Testis (tissue), 3 donors: ENCODE data around the gene PIM3. TPM values are rescaled to one million over a fixed set of nuclear protein-coding genes. Genes with fewer than 3 reads are reported as not detected.
A peak's percentile ranks its signal among the peaks of the same experiment; 100 is the strongest.

Experiments used
- DNase-seq: peaks from one replicate; pipeline ENCODE4 v3.0.0-alpha.2; 2019
- H3K27ac ChIP-seq, 2 donors: fragments of 200-600 bp; sonication (generic); one replicate each; pipeline ENCODE4 v1.5.1; 2019
- H3K27me3 ChIP-seq: fragments of 200-600 bp; sonication (generic); one replicate; pipeline ENCODE4 v1.5.1; 2019
- H3K36me3 ChIP-seq: fragments of 200-600 bp; sonication (generic); one replicate; pipeline ENCODE4 v1.5.1; 2017; ENCODE audit warnings: low read depth; ENCODE audit errors: missing control alignments
- H3K4me1 ChIP-seq: fragments of 200-600 bp; sonication (generic); one replicate; pipeline ENCODE4 v1.5.1; 2019
- H3K4me3 ChIP-seq, 2 donors: fragments of 200-600 bp; sonication (generic); one replicate each; pipeline ENCODE4 v1.5.1; 2017 to 2019
- H3K9me3 ChIP-seq: fragments of 200-600 bp; sonication (generic); one replicate; pipeline ENCODE4 v1.5.1; 2017
- POLR2A ChIP-seq: fragments of 450-650 bp; IDR thresholded peaks from one replicate; pipeline ENCODE4 v1.6.1; 2017; ENCODE audit warnings: antibody characterized with exemption, mild to moderate bottlenecking, moderate library complexity
- WGBS, 2 donors: methylation state at CpG; one replicate each; pipeline ENCODE4 v1.1.5; 2018; 5-methylcytosine and 5-hydroxymethylcytosine counted together
- intact Hi-C: fragments of 100-400 bp; cut with DNase I; formaldehyde crosslinking; loops from one replicate; pipeline ENCODE4 v1.15.1; 2023; ENCODE audit warnings: low total_unique reads
- polyA plus RNA-seq: library from polyadenylated mRNA; stranded (reverse); fragments of 350-450 nt; fragmentation: Illumina TruSeq; extraction: RNeasy Lipid Tissue Mini Kit (QIAGEN cat#74804); gene quantifications from one replicate; pipeline ENCODE4 v1.2.3, GENCODE V29; 2014; ENCODE audit warnings: low read depth, low replicate concordance; ENCODE audit not compliant: insufficient read depth
- total RNA-seq, 2 donors: library from RNA; depleted of rRNA; stranded (reverse); fragments of >200 nt; gene quantifications; one replicate each; pipeline ENCODE4 v1.2.3, GENCODE V29; 2016
- TF ChIP-seq, protein P1 (sequence below), 3 experiments: fragments of 450-650 bp in 2 of 3; fragments of 200-600 bp in 1 of 3; sonication (generic) in 1 of 3; IDR thresholded peaks; one replicate each; pipeline ENCODE4 v1.5.1; 2016 to 2019; ENCODE audit warnings: antibody characterized with exemption in 3 of 3, mild to moderate bottlenecking in 2 of 3, moderate library complexity in 1 of 3

The PIM3 gene
- total and polyA plus RNA-seq, 3 donors from 2014 or later: 50.8 to 89.9 (median 68.2) TPM

- Histone ChIP-seq H3K27me3 (no peaks in the 10 kb centered on the region), H3K36me3 (no peaks in the 10 kb centered on the region), H3K27ac (no peak overlapping the region), H3K4me1 (no peaks in the 10 kb centered on the region), H3K4me3 (no peak overlapping the region), H3K9me3 (no peaks in the 10 kb centered on the region)
- intact Hi-C loops: no loop called here
- WGBS, 2 donors: 87 to 92% methylated on average over 9 to 21 of the region's 21 CpGs
- no peak for DNase-seq
- TF ChIP-seq, protein P1, sequence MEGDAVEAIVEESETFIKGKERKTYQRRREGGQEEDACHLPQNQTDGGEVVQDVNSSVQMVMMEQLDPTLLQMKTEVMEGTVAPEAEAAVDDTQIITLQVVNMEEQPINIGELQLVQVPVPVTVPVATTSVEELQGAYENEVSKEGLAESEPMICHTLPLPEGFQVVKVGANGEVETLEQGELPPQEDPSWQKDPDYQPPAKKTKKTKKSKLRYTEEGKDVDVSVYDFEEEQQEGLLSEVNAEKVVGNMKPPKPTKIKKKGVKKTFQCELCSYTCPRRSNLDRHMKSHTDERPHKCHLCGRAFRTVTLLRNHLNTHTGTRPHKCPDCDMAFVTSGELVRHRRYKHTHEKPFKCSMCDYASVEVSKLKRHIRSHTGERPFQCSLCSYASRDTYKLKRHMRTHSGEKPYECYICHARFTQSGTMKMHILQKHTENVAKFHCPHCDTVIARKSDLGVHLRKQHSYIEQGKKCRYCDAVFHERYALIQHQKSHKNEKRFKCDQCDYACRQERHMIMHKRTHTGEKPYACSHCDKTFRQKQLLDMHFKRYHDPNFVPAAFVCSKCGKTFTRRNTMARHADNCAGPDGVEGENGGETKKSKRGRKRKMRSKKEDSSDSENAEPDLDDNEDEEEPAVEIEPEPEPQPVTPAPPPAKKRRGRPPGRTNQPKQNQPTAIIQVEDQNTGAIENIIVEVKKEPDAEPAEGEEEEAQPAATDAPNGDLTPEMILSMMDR (IDR thresholded peaks at IDR 0.05): no peak
- no peak for TF ChIP-seq POLR2A
Observed at GRCh38 chr22:49997932-49998717, 37.6 kb downstream of the PIM3 start.

DNA sequence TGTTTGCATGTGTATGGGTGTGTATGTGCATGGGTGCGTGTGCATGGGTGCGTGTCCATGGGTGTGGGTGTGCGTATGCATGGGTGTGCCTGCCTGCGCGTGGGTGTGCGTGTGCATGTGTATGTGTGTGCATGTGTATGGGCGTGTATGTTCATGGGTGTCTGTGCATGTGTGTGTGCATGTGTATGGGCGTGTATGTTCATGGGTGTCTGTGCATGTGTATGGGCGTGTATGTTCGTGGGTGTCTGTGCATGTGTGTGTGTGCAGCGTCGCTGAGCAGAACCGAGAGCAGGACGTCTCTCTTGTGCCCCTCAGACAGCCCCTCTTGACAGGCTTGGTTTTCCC, 38.1 kb downstream of the PIM3 start:
- no peaks in the 10 kb centered on the region for H3K36me3 ChIP-seq
- no peak for TF ChIP-seq POLR2A
- TF ChIP-seq, protein P1 (IDR thresholded peaks at IDR 0.05): no peak
- no peaks in the 10 kb centered on the region for H3K4me1 ChIP-seq
- WGBS, 2 donors: 62 to 81% methylated on average over 14 of the region's 14 CpGs
- no peak for DNase-seq
- no peaks in the 10 kb centered on the region for H3K9me3 ChIP-seq
- no peaks in the 10 kb centered on the region for H3K27me3 ChIP-seq
- no peak overlapping the region for H3K27ac ChIP-seq
- intact Hi-C loops: no loop called here
- no peak overlapping the region for H3K4me3 ChIP-seq

- no peak overlapping the region for H3K27ac ChIP-seq
- H3K4me3 ChIP-seq: peak overlapping the region; percentile 26 to 45
- H3K27me3 ChIP-seq: no peaks in the 10 kb centered on the region
- peak; percentile 49 for DNase-seq
- intact Hi-C loops: no loop called here
- WGBS, 2 donors: 15 to 50% methylated on average over 5 to 37 of the region's 70 CpGs
- H3K9me3 ChIP-seq: no peaks in the 10 kb centered on the region
- no peaks in the 10 kb centered on the region for H3K4me1 ChIP-seq
- TF ChIP-seq, protein P1 (IDR thresholded peaks at IDR 0.05): no peak
- no peak for TF ChIP-seq POLR2A
- H3K36me3 ChIP-seq: no peaks in the 10 kb centered on the region
Observed at GRCh38 chr22:49999063-49999945, 38.7 kb downstream of the PIM3 start.

DNA sequence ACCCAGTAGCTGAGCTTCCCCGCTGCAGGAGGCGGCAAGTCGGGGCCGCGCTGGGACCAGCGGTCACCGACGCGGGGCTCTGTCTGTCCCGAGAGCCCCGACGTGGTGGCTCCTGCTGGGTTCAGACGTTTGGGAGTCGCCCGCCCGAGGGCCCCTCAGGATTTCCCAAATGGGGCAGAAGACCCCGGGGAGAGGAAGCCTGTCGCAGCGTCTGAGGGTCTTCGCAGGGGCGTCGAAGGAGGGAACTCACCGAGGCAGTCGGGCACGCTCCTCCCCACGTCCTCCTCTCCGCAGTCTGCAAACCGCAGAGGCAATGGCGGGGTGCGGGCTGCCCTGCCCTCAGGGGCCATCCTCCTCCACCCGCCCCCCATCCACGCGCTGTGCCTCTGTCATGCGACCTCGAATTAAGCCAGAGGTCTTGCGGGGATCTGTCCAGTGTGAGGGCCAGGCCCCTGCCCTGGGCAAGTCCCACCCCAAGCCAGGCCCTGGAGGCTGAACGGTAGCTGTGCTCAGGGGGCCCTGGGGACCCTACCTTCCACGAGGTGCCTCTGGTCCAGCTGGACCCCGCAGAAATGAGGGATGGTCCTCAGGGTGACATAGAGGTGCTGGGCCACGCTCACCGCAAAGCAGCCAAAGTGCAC, 39.5 kb downstream of the PIM3 start:
- Histone ChIP-seq H3K36me3 (no peaks in the 10 kb centered on the region), H3K27me3 (no peaks in the 10 kb centered on the region), H3K9me3 (no peaks in the 10 kb centered on the region), H3K4me1 (no peaks in the 10 kb centered on the region), H3K27ac (no peak overlapping the region), H3K4me3 (peak overlapping the region; percentile 26 to 45)
- intact Hi-C loops: no loop called here
- no peak for TF ChIP-seq POLR2A
- TF ChIP-seq, protein P1 (IDR thresholded peaks at IDR 0.05): no peak
- no peak for DNase-seq
- WGBS, 2 donors: 5 to 36% methylated on average over 4 to 32 of the region's 41 CpGs
